H1 (cell line): ENCODE results near the gene CACNA1B. TPM values are rescaled to one million over a fixed set of nuclear protein-coding genes. Genes with fewer than 3 reads are reported as not detected.

Experiments
- CTCF ChIA-PET: fragments of 300-600 bp; sonication (Branson Sonifier 250); formaldehyde crosslinking; loops from one replicate; lab custom pipeline; 2021; ENCODE audit not compliant: partially characterized antibody; lab: Charles Lee
- POLR2A ChIA-PET: fragments of 300-600 bp; sonication (Branson Sonifier 250); formaldehyde crosslinking; loops from one replicate; lab custom pipeline; 2021; ENCODE audit warnings: inconsistent platforms; ENCODE audit not compliant: partially characterized antibody; lab: Charles Lee
- DNase-seq, 2 experiments: peaks; one replicate each; pipeline versions ENCODE4 v3.0.0 to v3.0.0-alpha.2; 2010 to 2022; ENCODE audit warnings: low spot score in 2 of 2, low read depth in 1 of 2, mixed read lengths in 1 of 2
- FAIRE-seq: peaks from 2 replicates; lab custom pipeline; 2011; peaks lifted over from hg19 to GRCh38; lab: Jason Lieb, UNC
- H2AFZ ChIP-seq: 2 replicates; pipeline ENCODE4 v1.8.1; 2012; ENCODE audit warnings: low read length, inconsistent platforms
- H2AK5ac ChIP-seq: 2 replicates; pipeline ENCODE4 v1.6.1; 2013; ENCODE audit warnings: low read depth, low read length
- H2BK120ac ChIP-seq: replicated peaks from 2 replicates; pipeline ENCODE3; 2013; ENCODE audit warnings: low read depth, low read length, inconsistent platforms
- H2BK12ac ChIP-seq: 2 replicates; pipeline ENCODE4 v1.6.1; 2013; ENCODE audit warnings: low read depth, low read length
- H2BK15ac ChIP-seq: 2 replicates; pipeline ENCODE4 v1.6.1; 2013; ENCODE audit warnings: low read length
- H2BK20ac ChIP-seq: 2 replicates; pipeline ENCODE4 v1.6.1; 2013; ENCODE audit warnings: low read length
- H2BK5ac ChIP-seq: 2 replicates; pipeline ENCODE4 v1.6.1; 2013; ENCODE audit warnings: low read depth, low read length
- H3K14ac ChIP-seq: 2 replicates; pipeline ENCODE4 v1.6.1; 2013; ENCODE audit warnings: inconsistent platforms; ENCODE audit not compliant: insufficient read length
- H3K18ac ChIP-seq: 2 replicates; pipeline ENCODE4 v1.6.1; 2013; ENCODE audit warnings: low read length; ENCODE audit errors: extremely low read depth
- H3K23ac ChIP-seq: 2 replicates; pipeline ENCODE4 v1.6.1; 2013; ENCODE audit warnings: inconsistent platforms; ENCODE audit not compliant: insufficient read length
- H3K23me2 ChIP-seq: 2 replicates; pipeline ENCODE4 v1.6.1; 2013; ENCODE audit warnings: low read depth, low read length
- H3K27ac ChIP-seq: 2 replicates; pipeline ENCODE4 v1.6.1; 2011; ENCODE audit warnings: low read depth, low read length, inconsistent platforms
- H3K27me3 ChIP-seq, 4 experiments: replicated peaks in 1 of 4; 1 replicate in 1 of 4; 2 replicates in 3 of 4; pipeline versions ENCODE4 v1.6.1 to v1.8.1; 2011 to 2013; ENCODE audit warnings: low read length in 3 of 4, mild to moderate bottlenecking in 3 of 4, inconsistent platforms in 2 of 4, mixed read lengths in 2 of 4, moderate library complexity in 1 of 4; ENCODE audit not compliant: control insufficient read depth in 3 of 4, insufficient read depth in 3 of 4; ENCODE audit errors: extremely low read depth in 1 of 4
- H3K36me3 ChIP-seq, 4 experiments: 2 replicates each; pipeline versions ENCODE4 v1.6.1 to v1.8.1; 2011 to 2013; ENCODE audit warnings: mild to moderate bottlenecking in 4 of 4, low read length in 3 of 4, moderate library complexity in 2 of 4, control low read depth in 1 of 4, inconsistent platforms in 1 of 4; ENCODE audit not compliant: insufficient read depth in 4 of 4, control insufficient read depth in 2 of 4
- H3K4ac ChIP-seq: replicated peaks from 2 replicates; pipeline ENCODE3; 2013; ENCODE audit warnings: low read length, low read depth, mixed read lengths, inconsistent platforms; ENCODE audit not compliant: insufficient read length
- H3K4me1 ChIP-seq, 4 experiments: replicated peaks in 1 of 4; 1 replicate in 1 of 4; 2 replicates in 3 of 4; pipeline versions ENCODE4 v1.6.1 to v1.8.1; 2011 to 2013; ENCODE audit warnings: low read length in 3 of 4, inconsistent platforms in 2 of 4, mixed read lengths in 1 of 4; ENCODE audit not compliant: insufficient read depth in 4 of 4, control insufficient read depth in 3 of 4
- H3K4me2 ChIP-seq, 2 experiments: 2 replicates each; pipeline versions ENCODE4 v1.6.1 to v1.8.1; 2011 to 2013; ENCODE audit warnings: low read depth in 2 of 2, low read length in 2 of 2, control low read depth in 1 of 2, inconsistent platforms in 1 of 2, mild to moderate bottlenecking in 1 of 2; ENCODE audit not compliant: insufficient read depth in 1 of 2
- H3K4me3 ChIP-seq, 4 experiments: fragments of 200-600, 300-600 bp in 1 of 4; sonication (generic), shearing (Covaris generic), sonication (Bioruptor Twin) in 1 of 4; 2 replicates each; pipeline versions ENCODE4 v1.5.1 to v1.8.1; 2011 to 2016; ENCODE audit warnings: low read length in 4 of 4, low read depth in 3 of 4, control low read depth in 2 of 4, inconsistent platforms in 2 of 4, mild to moderate bottlenecking in 2 of 4, mixed read lengths in 1 of 4, moderate library complexity in 1 of 4; ENCODE audit not compliant: insufficient read depth in 2 of 4; ENCODE audit errors: extremely low read depth in 1 of 4
- H3K56ac ChIP-seq: replicated peaks from 2 replicates; pipeline ENCODE3; 2013; ENCODE audit warnings: low read depth, mild to moderate bottlenecking, mixed read lengths, low read length, inconsistent platforms; ENCODE audit not compliant: insufficient read length
- H3K79me1 ChIP-seq: 2 replicates; pipeline ENCODE4 v1.6.1; 2013; ENCODE audit warnings: low read depth, low read length, control low read depth
- H3K79me2 ChIP-seq, 2 experiments: 2 replicates each; pipeline versions ENCODE4 v1.6.1 to v1.8.1; 2012 to 2013; ENCODE audit warnings: low read length in 2 of 2, mild to moderate bottlenecking in 2 of 2, inconsistent platforms in 1 of 2; ENCODE audit not compliant: insufficient read depth in 2 of 2, control insufficient read depth in 1 of 2
- H3K9ac ChIP-seq, 4 experiments: replicated peaks in 1 of 4; 1 replicate in 1 of 4; 2 replicates in 3 of 4; pipeline versions ENCODE4 v1.6.1 to v1.8.1; 2011 to 2013; ENCODE audit warnings: low read depth in 3 of 4, low read length in 3 of 4, control low read depth in 2 of 4, mild to moderate bottlenecking in 2 of 4, moderate library complexity in 2 of 4, inconsistent platforms in 1 of 4; ENCODE audit errors: extremely low read depth in 1 of 4
- H3K9me3 ChIP-seq, 2 experiments: 2 replicates each; pipeline versions ENCODE4 v1.6.1 to v1.8.1; 2012 to 2013; ENCODE audit warnings: mild to moderate bottlenecking in 2 of 2, moderate library complexity in 2 of 2, control low read depth in 1 of 2, inconsistent platforms in 1 of 2, low read depth in 1 of 2, low read length in 1 of 2, mixed read lengths in 1 of 2; ENCODE audit not compliant: insufficient read depth in 2 of 2
- H4K20me1 ChIP-seq, 2 experiments: replicated peaks in 1 of 2; 2 replicates each; pipeline versions ENCODE3 to v1.8.1; 2011 to 2013; ENCODE audit warnings: inconsistent platforms in 2 of 2, low read length in 2 of 2, mild to moderate bottlenecking in 1 of 2; ENCODE audit not compliant: insufficient read depth in 2 of 2, control insufficient read depth in 1 of 2
- H4K5ac ChIP-seq: 2 replicates; pipeline ENCODE4 v1.6.1; 2013; ENCODE audit warnings: low read length, low read depth, mixed read lengths, inconsistent platforms; ENCODE audit not compliant: insufficient read length
- H4K8ac ChIP-seq: 2 replicates; pipeline ENCODE4 v1.8.0; 2013; ENCODE audit warnings: mild to moderate bottlenecking, moderate library complexity, low read length, inconsistent platforms; ENCODE audit not compliant: insufficient read depth; ENCODE audit errors: extremely low read depth
- H4K91ac ChIP-seq: replicated peaks from 2 replicates; pipeline ENCODE3; 2013; ENCODE audit warnings: low read length, mixed read lengths, inconsistent platforms; ENCODE audit not compliant: insufficient read length
- BCL11A ChIP-seq, 2 experiments: IDR thresholded peaks; one replicate each; pipeline ENCODE4 v1.6.1; 2011; ENCODE audit warnings: low read depth in 2 of 2, low read length in 2 of 2, mild to moderate bottlenecking in 2 of 2
- CHD1 ChIP-seq: IDR thresholded peaks from 2 replicates; pipeline ENCODE4 v1.6.1; 2012; ENCODE audit warnings: low read depth, low read length, improper control_type of control experiment
- HDAC6 ChIP-seq: IDR thresholded peaks from one replicate; pipeline ENCODE4 v1.7.1; 2012; ENCODE audit warnings: low read depth, mild to moderate bottlenecking, inconsistent platforms, low read length, moderate library complexity
- NANOG ChIP-seq: IDR thresholded peaks from 2 replicates; pipeline ENCODE4 v1.6.1; 2011; ENCODE audit warnings: low read length, low read depth, mild to moderate bottlenecking, inconsistent platforms; ENCODE audit not compliant: insufficient read depth, poor library complexity, severe bottlenecking
- POU5F1 ChIP-seq: IDR thresholded peaks from 2 replicates; pipeline ENCODE4 v1.6.1; 2011; ENCODE audit warnings: low read depth, mild to moderate bottlenecking, low read length, moderate library complexity
- RXRA ChIP-seq: IDR thresholded peaks from 2 replicates; pipeline ENCODE4 v1.6.1; 2011; ENCODE audit warnings: low read depth, mild to moderate bottlenecking, low read length, moderate library complexity; ENCODE audit not compliant: insufficient read depth
- TBP ChIP-seq: IDR thresholded peaks from 2 replicates; pipeline ENCODE4 v1.6.1; 2011; ENCODE audit warnings: low read depth, low read length, improper control_type of control experiment
- TEAD4 ChIP-seq: IDR thresholded peaks from 2 replicates; pipeline ENCODE4 v1.6.1; 2012; ENCODE audit warnings: low read depth, low read length, inconsistent platforms, mixed read lengths
- WGBS, 2 experiments: shearing (Covaris generic) in 1 of 2; methylation state at CpG; one replicate each; pipeline versions ENCODE4 v1.1.6 to v1.1.7; 2013 to 2015; ENCODE audit warnings: low lambda C conversion rate in 2 of 2, mixed read lengths in 2 of 2, inconsistent platforms in 1 of 2, low coverage in 1 of 2, missing lambda C conversion rate in 1 of 2; ENCODE audit not compliant: insufficient replicate concordance in 2 of 2, insufficient coverage in 1 of 2, insufficient read length in 1 of 2; ENCODE audit errors: extremely low coverage in 1 of 2, missing lambda C conversion rate in 1 of 2; 5-methylcytosine and 5-hydroxymethylcytosine counted together
- polyA plus RNA-seq, 7 experiments: library from polyadenylated mRNA; depleted of rRNA in 3 of 7; stranded (reverse) in 5 of 7; unstranded in 2 of 7; fragments of >200 nt in 5 of 7; fragments of 200-250 nt in 2 of 7; gene quantifications; 1 replicate in 5 of 7; 2 replicates in 1 of 7; 4 replicates in 1 of 7; pipeline versions ENCODE4 v1.2.1 to v1.2.3, GENCODE V29; 2011 to 2013; ENCODE audit warnings: missing spikeins in 2 of 7, mixed read lengths in 2 of 7
- total RNA-seq: library from RNA; stranded (reverse); fragmentation: NEBNext Ultra II Directional; extraction: Animal tissue kit (Norgen Biotek cat#: 25700); gene quantifications from 2 replicates; pipeline ENCODE4 v1.2.1, GENCODE V29; 2021

The CACNA1B gene
- total and polyA plus RNA-seq, 2 of the 8 experiments (the other 6 are each of a cell fraction or from before 2014, with no cell fraction given) = 1.5 to 5.7 TPM

GRCh38 chr9:138020795-138021182 is 143.2 kb downstream of the CACNA1B start:
- H4K8ac ChIP-seq = no peak overlapping the region
- H3K18ac ChIP-seq = no peak overlapping the region
- no peaks in the 10 kb centered on the region for H3K79me2 ChIP-seq
- H2BK15ac ChIP-seq = no peak overlapping the region
- H3K9me3 ChIP-seq = peaks cover 17 to 79% of the 10 kb centered on the region in 2 experiments
- H3K36me3 ChIP-seq = peaks cover 0 to 7% (median 0%) of the 10 kb centered on the region in 4 experiments; a peak in 2 of 8 replicates
- H3K4ac ChIP-seq = no peak overlapping the region
- H2AFZ ChIP-seq = no peak overlapping the region
- CTCF ChIA-PET = interaction anchor here (0.7 to 2.0 kb wide), 2 partner anchors 8 to 19 kb away, joined by 3 to 6 read pairs; no protein-coding TSS in a partner anchor
- no peak for TF ChIP-seq POU5F1
- TF ChIP-seq CHD1 = no peak
- no peak for TF ChIP-seq RXRA
- TF ChIP-seq TBP = no peak
- TF ChIP-seq BCL11A (IDR thresholded peaks at IDR 0.05; ENCODE audit: low read depth in 2 of 2, low read length in 2 of 2) = no peak
- TF ChIP-seq HDAC6 = no peak
- TF ChIP-seq NANOG = no peak
- TF ChIP-seq TEAD4 = no peak
- TF ChIP-seq, all 59 proteins: peak for 0
- DNase-seq (peak in 1 of 2 experiments; percentile 42), FAIRE-seq (no peak)
- no peaks in the 10 kb centered on the region for H3K79me1 ChIP-seq
- WGBS, 2 experiments = 80% methylated on average over 5 of the region's 5 CpGs; no CpG with 5 or more reads in 1 of the 2 experiments
- no peak overlapping the region for H3K4me3 ChIP-seq
- H2BK12ac ChIP-seq = no peak overlapping the region
- no peak overlapping the region for H3K4me2 ChIP-seq
- no peak overlapping the region for H2BK5ac ChIP-seq
- H2AK5ac ChIP-seq = no peak overlapping the region
- H3K56ac ChIP-seq = no peak overlapping the region
- H2BK20ac ChIP-seq = no peak overlapping the region
- no peak overlapping the region for H3K27ac ChIP-seq
- no peak overlapping the region for H4K5ac ChIP-seq
- H3K23me2 ChIP-seq = peaks cover 11% of the 10 kb centered on the region
- H3K27me3 ChIP-seq = peaks cover 0 to 5% (median 2%) of the 10 kb centered on the region in 4 experiments; a peak in 2 of 7 replicates
- H4K20me1 ChIP-seq = peaks cover 0 to 2% of the 10 kb centered on the region in 2 experiments
- POLR2A ChIA-PET = no interaction called here
- no peak overlapping the region for H3K23ac ChIP-seq
- no peak overlapping the region for H2BK120ac ChIP-seq
- H4K91ac ChIP-seq = no peak overlapping the region
- peaks cover 0 to 8% (median 1%) of the 10 kb centered on the region in 4 experiments; a peak in 4 of 7 replicates for H3K4me1 ChIP-seq
- no peak overlapping the region for H3K9ac ChIP-seq
- no peak overlapping the region for H3K14ac ChIP-seq
